WERI-Rb-1 (cell line): ENCODE data around the gene TRIP13.

Source experiments
- DNase-seq: peaks from one replicate; pipeline ENCODE4 v3.0.0-alpha.2; 2020
- H3K27ac ChIP-seq: fragments of 250-450 bp; sonication (Bioruptor Pico); 2 replicates; pipeline ENCODE4 v1.5.1; 2020; ENCODE audit warnings: mild to moderate bottlenecking, moderate library complexity
- H3K27me3 ChIP-seq: fragments of 250-450 bp; sonication (Bioruptor Pico); 2 replicates; pipeline ENCODE4 v1.5.1; 2021; ENCODE audit warnings: mild to moderate bottlenecking, low read depth, moderate library complexity; ENCODE audit not compliant: insufficient read depth, severe bottlenecking
- H3K36me3 ChIP-seq: fragments of 250-450 bp; sonication (Bioruptor Pico); 2 replicates; pipeline ENCODE4 v1.5.1; 2020; ENCODE audit warnings: mild to moderate bottlenecking, moderate library complexity
- H3K4me3 ChIP-seq: 2 replicates; pipeline ENCODE4 v1.5.1; 2011; ENCODE audit warnings: low read depth, mild to moderate bottlenecking, control low read depth, low read length
- H3K9me3 ChIP-seq: fragments of 250-450 bp; sonication (Bioruptor Pico); 2 replicates; pipeline ENCODE4 v1.5.1; 2021; ENCODE audit warnings: mild to moderate bottlenecking, moderate library complexity; ENCODE audit not compliant: severe bottlenecking
- CTCF ChIP-seq: IDR thresholded peaks from 2 replicates; pipeline ENCODE4 v1.5.1; 2011; ENCODE audit warnings: low read depth, mild to moderate bottlenecking, control low read depth, inconsistent platforms, low read length

Gene TRIP13

DNA sequence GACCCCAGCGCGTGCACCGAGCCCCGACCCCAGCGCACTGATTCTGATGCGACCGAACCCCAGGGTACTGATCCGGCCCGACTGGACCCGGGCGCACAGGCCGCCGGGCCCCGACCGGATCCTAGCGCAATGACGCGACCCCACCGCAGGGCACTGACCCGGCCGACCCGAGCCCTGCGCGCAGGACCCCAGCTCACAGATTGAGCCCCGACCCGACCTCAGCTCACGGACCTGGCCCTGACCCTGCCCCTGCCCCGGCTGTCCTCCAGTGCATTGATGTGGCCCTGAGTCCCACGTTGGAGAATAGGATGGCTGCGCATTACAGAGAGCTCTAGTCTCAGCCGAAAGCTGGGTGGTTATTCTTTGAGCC is 438 bp downstream of the TRIP13 start:
- TF ChIP-seq CTCF = no peak
- Histone ChIP-seq H3K4me3 (peak overlapping the region; percentile 78), H3K27ac (peak overlapping the region; percentile 94), H3K9me3 (no peaks in the 10 kb centered on the region), H3K27me3 (no peaks in the 10 kb centered on the region), H3K36me3 (peaks cover 73% of the 10 kb centered on the region)
- DNase-seq = no peak

GRCh38 chr5:893711-894110 is 1.0 kb downstream of the TRIP13 start:
- peaks cover 67% of the 10 kb centered on the region for H3K36me3 ChIP-seq
- no peak for DNase-seq

DNA sequence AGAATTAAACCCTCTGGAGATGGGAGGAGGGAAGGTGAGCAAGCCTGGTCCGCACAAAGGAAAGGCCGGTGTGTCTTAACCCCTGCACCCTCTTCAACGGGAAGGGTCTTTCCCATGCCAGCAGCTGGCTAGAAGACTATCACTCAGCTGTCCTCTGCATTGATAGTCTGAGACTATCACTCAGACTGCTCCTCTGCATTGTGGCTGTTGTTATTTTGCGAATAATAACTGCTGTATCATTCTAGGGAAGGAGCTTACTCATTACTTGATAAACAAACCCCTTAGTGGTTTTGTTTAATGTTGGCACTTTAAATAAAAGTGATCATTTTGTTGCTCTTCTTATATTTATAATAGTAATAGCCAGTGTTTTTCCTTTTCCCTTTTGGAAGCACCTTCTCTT is 8.1 kb downstream of the TRIP13 start:
- DNase-seq = no peak
- H3K36me3 ChIP-seq = peaks cover 46% of the 10 kb centered on the region
- H3K4me3 ChIP-seq = no peak overlapping the region
- no peak for TF ChIP-seq CTCF
- H3K27me3 ChIP-seq = no peaks in the 10 kb centered on the region
- no peaks in the 10 kb centered on the region for H3K9me3 ChIP-seq
- no peak overlapping the region for H3K27ac ChIP-seq

More at GRCh38 chr5:893711-894110, 1.0 kb downstream of the TRIP13 start:
- TF ChIP-seq CTCF = no peak
- H3K4me3 ChIP-seq = peak overlapping the region; percentile 78
- no peaks in the 10 kb centered on the region for H3K9me3 ChIP-seq
- no peak overlapping the region for H3K27ac ChIP-seq
- H3K27me3 ChIP-seq = no peaks in the 10 kb centered on the region

- H3K9me3 ChIP-seq = no peaks in the 10 kb centered on the region
- H3K4me3 ChIP-seq = no peak overlapping the region
- no peaks in the 10 kb centered on the region for H3K27me3 ChIP-seq
- peaks cover 50% of the 10 kb centered on the region for H3K36me3 ChIP-seq
- H3K27ac ChIP-seq = no peak overlapping the region
- DNase-seq = no peak
- TF ChIP-seq CTCF = no peak
These were observed 9.6 kb downstream of the TRIP13 start for GRCh38 chr5:902129-902916.

DNA sequence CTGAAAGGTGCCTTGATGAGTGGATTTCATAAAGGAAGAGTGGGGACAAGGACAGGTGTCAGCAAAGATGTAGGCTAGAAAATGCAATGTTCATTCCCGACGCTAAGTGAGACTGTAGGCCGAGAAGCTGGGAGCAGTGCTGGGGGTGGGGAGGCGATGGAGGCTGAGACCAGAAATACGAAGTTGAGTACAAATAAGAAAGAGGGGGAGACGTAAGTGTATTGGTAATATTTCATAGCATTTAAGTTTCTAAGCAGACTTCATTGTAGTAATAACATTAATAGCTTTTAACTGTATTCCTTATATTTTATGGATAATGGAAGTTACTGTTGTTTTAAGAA is 11.0 kb downstream of the TRIP13 start:
- H3K27me3 ChIP-seq = no peaks in the 10 kb centered on the region
- no peak for TF ChIP-seq CTCF
- no peak overlapping the region for H3K27ac ChIP-seq
- no peak for DNase-seq
- no peak overlapping the region for H3K4me3 ChIP-seq
- H3K9me3 ChIP-seq = no peaks in the 10 kb centered on the region
- H3K36me3 ChIP-seq = peaks cover 64% of the 10 kb centered on the region

DNA sequence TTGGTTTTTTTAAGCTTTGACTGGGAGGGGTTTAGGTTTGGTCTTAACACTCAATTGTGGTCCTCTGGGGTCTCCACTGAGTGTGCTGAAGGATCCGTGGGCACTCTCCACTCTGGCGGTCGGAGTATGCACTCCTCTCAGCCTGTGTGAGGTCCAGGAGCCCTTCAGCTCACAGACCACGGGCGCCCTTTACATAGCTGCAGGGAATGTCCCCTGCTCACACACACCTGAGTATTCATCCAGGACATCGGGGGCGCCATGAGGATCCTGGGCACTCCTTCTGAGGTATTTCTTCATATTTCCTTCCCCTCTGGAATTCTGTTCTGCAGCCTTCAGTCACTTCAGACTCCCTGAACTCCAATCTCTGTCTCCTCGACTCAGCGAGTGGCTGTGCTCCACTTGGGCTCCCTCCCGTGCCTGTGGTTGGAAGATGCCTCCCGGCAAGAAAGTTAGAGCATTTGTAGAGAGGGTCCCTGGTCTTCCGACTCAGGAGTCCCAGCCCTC is 12.5 kb downstream of the TRIP13 start:
- Histone ChIP-seq H3K27me3 (no peaks in the 10 kb centered on the region), H3K9me3 (no peaks in the 10 kb centered on the region), H3K27ac (no peak overlapping the region), H3K36me3 (peaks cover 72% of the 10 kb centered on the region), H3K4me3 (no peak overlapping the region)
- no peak for TF ChIP-seq CTCF
- DNase-seq = no peak
